HPDE6-E6E7 (cell line): ENCODE data around the gene LTB4R2.

Source experiments
- DNase-seq: peaks from one replicate; pipeline ENCODE4 v3.0.0; 2011; ENCODE audit warnings: missing footprints; ENCODE audit errors: extremely low spot score

LTB4R2 gene, protein sequence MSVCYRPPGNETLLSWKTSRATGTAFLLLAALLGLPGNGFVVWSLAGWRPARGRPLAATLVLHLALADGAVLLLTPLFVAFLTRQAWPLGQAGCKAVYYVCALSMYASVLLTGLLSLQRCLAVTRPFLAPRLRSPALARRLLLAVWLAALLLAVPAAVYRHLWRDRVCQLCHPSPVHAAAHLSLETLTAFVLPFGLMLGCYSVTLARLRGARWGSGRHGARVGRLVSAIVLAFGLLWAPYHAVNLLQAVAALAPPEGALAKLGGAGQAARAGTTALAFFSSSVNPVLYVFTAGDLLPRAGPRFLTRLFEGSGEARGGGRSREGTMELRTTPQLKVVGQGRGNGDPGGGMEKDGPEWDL

DNA sequence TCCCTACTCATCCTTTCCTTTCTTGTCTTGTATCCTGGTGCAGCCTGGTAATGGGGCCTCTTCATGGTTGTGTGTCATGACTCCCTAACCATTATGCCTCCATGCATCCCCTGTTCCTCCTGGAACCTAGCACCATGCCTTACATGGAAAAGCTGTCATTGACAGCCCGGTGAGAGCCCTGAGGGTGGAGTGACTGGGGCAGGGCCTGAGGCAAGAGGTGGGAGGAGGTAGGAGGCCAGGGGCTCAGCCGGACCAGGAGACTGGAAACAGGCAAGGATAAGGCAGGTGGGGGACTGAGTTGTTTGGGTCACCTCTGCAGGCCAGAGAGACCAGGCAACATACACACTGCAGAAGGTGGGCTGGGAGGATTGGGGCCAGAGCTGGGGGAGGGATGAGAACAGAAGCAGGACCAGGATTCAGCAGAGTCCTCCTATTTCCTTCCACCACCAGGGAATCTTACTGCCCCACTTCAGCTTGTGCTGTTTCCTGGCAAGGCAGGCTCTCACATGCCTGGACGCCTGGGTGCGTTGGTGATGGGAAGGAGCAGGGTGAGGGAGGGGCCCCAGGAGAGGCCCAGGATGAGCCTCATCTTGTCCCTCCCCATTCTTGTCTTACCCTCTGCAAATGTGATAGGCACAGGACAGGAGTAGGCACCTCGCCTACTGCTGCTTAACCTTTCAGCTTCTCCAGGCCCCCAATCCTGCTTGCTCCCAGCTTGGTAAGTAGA, at the start of gene LTB4R2:
Gene LTB4R2 (plus strand): TSS at position 603 of the 727 bp plus-strand sequence. CDS start 525 bp downstream, outside the sequence.
- peak; percentile 91 for DNase-seq

DNA sequence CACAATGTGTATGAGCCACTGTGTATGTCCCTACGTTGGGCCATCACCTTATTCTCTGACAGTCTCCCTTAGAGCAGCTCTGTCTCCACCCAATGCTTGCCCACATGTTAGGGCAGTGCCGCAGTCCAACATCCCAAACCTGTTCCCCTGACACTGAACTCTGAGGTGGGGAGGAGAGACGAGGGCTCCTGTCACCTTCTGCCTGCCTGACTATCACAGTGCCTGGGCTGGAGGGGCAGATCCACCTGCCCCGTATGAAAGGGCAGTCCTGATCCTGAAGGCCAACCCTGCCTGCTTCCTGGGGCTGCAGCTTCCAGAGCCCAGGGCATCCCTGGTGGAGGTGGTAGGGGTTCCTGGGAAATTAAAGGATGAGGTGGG, 49.2 kb upstream of the LTB4R2 start:
- no peak for DNase-seq

DNA sequence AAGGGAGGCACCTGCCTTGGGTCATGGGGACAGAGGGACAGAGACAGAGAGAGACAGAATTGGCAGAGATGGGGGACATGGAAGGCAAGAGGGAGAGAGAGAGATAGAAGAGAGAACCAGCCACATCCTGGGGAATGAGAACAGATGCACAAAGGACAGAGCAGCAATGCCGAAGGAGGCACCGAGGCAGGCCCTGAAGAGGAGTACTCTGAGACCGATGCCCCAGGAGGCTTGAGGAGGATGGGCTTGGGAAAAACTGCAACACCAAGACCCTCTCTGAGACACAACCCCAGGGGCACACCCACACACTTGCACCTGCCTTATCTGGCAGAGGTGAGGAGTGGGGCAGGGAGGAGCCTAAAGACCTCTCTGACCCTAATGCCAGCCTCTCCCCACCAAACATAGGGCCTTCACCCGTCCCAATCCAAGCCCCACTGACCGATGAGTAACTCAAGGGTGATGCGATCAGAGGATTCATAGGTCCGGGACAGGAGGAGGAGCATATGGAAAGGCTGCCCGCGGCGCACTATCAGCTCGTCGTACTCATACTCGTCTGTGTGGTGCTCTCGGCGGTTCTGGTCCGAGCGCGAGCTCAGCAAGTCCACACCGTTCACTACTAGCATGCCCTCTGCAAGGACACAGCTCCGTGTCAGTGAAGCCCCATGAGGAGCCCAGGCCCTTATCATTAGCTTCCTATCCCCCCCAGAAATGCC, 48.5 kb upstream of the LTB4R2 start:
- no peak for DNase-seq

DNA sequence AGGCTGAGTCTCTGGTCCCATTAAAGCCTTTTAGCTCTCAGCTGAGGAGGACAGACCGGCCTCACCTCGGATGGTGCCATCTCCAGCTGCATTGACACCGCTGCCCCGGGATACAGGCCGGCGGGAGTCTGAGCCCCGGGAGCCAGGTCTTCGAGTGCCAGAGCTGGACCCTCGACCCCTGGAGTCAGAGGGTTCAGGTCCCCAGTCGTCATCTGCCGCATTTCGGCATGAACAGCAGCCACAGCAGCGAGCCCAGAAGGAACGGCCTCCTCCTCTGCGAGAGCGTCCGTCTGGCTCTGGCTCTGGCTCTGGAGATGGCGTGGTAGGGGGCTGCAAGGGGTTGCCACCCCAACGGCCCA, 48.0 kb upstream of the LTB4R2 start:
- no peak for DNase-seq

DNA sequence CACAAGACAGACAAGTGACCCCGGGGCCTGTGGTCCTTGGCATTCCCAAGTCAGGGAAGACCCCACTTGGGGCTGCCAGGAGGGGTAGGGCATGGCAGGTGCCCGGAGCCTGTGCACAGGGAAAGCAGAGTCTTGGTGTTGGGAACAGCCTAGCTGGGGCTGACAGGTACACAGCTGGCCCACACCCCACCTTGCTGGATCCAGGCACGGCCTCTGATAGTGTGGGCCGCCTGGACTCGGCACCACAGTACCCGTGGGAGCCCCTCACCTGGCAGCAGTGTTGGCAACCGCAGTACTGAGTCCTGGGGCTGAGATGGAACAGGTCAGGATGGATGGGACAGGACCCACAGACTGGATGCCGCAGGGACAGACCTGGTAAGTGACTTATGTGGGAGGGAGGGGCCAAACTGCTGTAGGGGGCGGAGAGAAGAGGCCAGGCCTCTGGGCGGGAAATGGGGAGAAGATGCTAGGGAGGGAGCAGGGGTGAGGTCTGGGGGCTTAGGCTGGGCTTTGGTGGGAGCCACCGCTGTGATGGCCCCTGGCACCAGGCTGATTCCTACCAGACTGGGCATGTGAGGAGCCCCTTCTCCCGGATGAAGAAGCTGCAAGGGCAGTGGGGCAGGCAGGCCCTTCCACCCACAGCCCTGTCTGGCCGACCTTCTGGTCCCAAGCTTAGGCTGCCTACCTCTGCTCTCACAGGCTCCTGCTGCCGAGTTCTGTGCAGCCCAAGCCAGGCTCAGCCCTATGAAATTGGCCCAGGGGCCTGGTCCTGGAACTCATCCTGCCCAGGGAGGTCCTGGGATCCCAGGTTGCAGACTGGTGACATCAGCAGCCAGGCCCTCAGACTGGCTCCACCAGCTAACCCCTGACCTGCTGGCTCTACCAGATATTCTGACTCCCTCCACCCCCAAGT, 46.9 kb upstream of the LTB4R2 start, which contains the start of gene TGM1:
Gene TGM1 (minus strand): TSS at position 357 of the 913 bp plus-strand sequence. CDS start 825 bp downstream, outside the sequence.
- DNase-seq, result no peak

DNA sequence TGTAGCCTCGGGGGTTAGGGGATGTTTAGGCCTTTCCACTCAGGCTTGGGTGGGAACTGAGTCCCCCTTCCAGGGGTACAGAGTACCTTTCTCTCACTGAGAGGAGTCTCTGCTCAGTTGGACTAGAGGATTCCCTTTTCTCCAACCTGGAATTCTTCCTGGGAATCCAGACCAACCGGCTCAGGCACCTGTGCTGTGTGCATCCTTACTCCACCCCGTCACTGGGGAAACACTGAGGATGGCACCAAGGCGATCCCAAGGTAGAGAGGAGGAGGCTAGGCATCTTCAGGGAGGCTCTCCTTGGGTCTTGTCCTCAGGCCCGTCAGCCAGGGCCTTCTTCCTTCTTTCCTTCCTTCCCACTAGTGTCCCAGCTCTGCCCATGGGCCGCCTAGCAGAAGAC, 46.1 kb upstream of the LTB4R2 start:
- peak; percentile 41 for DNase-seq

DNA sequence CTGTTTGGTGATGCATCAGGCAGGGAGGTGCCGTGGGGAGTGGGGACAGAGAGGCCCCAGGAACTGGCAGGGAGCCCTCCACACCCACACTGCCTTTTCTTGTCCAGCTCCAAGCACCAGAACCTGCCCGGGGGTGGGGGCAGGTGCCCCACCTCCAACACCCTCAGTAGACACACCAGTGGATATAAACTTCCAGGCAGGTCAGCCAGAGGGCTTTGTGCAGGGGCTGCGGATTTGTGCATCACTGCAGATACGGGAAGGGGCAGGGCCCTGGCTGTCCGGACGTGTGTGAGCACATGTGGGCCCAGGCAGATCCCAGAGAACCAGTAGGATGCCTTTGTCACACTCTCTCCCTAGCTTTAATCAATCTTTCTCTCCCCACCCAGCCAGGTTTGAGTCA, 45.6 kb upstream of the LTB4R2 start:
- peak; percentile 56 for DNase-seq

DNA sequence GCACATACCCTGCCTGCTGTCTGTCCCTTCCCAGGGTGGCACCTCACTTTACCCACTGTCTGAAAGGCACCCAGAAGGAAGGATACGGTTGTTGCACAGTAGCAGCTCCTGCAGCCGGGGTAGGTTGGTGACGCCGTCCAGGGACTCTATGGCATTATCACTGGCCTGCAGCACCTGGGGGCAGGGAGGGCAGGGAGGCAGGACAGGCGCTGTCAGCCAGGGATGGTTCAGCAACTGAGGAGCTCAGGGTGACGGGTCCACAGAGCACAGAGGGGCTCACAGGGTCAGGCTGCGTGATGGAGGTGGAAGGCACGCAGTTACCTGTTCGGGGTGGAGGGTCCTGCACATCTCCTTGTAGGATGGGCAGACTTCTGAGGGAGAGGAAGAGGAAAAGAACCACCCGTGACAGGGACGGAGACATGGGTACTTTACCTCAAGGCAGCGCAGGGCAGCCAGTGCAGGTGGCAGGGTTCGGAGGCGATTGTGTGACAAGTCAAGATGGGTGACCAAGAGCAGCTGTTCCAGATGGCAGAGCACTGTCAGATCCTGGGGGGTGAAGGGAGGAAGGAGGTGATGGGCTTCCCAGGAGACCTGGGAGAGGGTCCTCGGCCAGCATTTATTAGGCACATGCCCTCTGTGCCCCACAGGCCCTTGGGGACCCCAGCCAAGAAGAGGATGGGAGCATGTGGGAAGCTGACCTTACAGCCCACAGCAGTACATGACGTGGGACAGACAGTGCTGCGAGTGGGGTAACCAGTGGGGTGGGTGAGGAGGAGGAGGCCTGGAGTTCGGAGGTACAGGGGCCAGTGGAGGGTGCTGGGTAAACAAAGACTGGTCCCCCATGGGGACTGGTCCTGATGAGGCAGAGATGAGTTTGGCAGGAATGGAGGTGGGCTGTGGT, 43.3 kb upstream of the LTB4R2 start:
- no peak for DNase-seq

DNA sequence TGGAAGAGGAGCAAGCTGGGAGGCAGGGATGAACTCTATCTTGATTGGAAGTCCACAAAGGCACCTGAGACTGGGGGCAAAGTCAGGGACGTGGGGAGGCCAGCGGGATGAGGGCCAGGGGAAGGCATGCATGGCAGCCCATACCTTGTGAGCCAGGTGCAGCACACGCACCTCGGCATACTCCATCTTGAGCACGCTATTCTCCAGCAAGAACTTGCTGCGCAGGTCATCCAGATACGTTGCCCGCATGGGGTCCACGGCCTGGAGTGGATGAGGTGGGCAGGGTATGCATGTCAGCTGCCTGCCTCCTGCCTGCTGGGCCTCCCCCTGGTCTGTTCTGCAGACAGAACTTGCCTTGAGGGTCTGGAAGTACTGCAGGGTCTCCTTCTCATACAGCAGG, 42.4 kb upstream of the LTB4R2 start:
- no peak for DNase-seq

DNA sequence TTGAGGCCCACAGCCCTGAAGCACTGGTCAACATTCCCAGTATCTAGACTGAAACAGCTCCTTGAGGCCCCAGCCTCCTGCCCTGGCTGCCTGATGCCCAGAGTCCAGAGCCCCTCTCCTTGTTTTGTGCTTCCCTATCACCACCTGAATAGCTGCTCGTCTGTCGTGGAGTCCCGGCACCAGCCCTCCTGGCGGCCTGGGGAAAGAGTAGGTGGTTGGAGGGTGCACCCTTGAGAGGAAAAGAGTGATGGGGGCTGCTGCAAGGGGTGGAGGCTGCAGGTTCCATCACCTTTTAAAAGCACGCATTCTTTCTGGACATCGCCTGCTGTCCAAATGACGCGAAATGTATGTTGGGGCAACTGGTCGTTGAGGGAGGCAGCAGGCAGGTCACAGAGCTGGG, 41.7 kb upstream of the LTB4R2 start:
- DNase-seq, result no peak

DNA sequence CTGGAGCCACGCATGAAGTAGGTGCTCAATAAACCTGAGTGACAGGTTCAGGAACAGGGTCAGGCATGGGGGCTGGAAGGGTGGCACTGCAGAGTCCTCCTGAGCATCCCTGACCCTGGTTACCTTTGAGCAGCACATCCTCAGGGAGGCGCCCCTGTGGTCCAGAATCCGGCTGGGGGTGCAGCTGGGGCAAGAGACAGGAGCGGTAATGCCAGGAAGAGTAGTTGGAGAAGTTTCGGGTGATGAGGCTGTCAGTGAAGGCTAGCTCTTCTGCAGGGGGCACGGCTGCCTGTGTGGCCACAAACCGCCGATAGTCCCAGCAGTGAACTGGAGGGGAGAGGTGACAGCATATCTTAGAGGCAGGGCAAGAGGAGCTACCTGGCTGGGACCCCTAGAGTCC, 40.6 kb upstream of the LTB4R2 start:
- DNase-seq, result no peak

DNA sequence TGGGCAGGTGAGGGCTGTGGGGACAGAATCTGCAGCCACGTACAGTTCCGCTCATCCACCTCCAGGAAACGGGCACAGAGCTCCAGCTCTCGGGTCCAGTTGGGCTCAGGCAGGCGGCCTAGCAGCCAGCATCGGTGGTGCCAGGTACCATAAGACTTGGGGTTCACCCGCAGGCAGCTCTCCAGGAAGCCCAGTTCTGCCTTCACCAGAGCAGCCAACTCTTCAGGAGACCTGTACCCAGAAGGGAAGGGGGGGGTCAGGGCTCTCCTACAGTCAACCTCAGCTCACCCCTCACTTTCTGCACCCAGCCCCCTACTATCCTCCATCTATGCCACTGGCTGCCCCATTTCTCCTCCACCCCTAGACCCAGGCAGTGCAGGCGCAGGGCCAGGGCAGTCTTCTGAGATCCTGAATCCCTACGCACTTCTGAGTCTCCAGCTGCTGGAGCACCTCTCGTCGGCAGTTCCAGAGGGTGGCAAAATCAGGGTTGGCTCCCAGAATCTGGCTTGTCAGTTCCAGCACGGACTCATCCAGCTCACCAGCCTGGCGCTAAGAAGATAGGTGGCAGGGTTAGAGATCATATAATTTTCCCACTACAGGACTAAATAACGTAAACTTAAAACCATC, 39.9 kb upstream of the LTB4R2 start:
- DNase-seq, result no peak

DNA sequence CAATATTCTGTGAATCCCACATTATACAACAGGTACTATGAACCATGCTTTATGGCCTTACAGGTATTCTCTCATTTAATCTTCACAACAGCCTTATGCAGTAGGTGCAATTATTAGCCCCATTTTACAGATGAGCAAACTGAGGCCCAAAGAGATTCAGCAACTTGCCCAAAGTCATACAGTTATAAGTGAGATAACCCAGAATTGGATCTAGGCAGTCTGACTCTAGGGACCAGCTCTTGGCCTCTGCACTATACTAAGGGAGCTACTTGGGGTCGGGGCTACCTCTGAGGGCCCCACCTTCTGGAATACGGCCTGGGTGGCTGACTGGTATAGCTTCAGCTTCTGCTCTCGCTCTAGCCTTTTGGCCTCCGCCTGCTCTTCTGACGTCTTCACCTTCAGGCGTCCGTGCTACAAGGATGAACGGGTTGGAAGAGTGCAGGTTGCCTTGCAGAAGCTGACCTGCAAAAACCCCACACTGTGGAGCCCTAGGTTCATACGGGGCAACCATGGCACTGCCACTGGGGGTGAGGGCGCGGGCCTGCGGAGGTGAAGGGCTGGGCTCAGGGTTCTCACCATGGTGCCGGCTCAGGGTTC, 39.3 kb upstream of the LTB4R2 start:
- no peak for DNase-seq

DNA sequence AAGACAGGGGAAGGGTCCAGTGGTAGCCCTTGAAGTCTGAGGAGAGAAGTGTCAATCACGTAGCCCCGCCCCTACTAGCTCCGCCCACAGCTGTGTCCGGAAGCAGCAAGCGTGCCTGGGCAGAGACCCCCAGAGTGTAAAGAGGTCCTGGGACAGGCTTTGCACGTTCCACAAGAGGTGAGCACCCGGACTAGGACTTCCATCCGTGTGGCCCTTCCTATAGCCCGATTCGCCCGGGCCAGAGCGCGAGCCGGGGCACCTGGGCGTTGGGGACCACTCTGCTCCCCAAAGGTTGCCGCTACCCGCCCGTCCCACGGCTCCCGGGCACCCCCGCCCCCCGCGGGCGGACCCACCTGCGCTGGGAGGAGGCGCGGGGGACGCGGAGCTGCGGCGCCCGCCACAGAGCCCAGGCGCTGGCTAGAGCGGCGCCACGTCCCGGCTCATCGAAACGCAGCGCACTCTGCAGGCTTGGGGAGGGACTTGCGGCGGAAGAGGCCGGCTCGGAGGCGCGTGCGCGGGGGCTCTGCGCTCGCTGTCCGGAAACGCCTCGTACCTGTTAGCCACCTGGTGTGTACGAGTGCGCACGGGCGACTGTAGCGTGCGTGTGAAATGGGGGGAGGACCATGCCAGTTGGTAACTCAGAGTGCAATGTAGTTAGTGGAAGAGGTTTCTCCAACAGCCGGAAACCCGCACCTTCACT, 38.7 kb upstream of the LTB4R2 start, which contains the start of gene RABGGTA:
Gene RABGGTA (minus strand): TSS at position 464 of the 700 bp plus-strand sequence. CDS start 482 bp downstream, outside the sequence.
- peak; percentile 93 for DNase-seq

DNA sequence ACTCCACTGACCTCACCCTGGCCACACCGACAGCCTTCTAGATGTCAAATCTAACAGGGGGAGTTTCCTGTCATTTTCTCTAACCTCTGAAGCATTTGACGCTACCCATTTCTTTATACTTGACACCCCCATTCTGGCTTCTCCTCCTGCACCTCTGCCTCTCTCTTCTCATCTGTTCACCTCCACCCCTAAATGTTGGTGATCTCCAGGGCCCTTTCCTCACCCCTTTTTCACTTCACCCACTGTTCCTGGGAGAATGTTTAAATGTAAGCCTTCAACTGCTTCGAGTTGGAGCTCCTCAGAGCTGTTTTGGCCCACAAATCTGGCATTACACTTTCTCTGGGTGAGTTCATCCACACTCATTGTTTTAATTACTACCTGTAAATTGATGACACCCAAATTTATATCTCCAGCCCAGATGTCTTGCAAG, 38.1 kb upstream of the LTB4R2 start:
- no peak for DNase-seq

DNA sequence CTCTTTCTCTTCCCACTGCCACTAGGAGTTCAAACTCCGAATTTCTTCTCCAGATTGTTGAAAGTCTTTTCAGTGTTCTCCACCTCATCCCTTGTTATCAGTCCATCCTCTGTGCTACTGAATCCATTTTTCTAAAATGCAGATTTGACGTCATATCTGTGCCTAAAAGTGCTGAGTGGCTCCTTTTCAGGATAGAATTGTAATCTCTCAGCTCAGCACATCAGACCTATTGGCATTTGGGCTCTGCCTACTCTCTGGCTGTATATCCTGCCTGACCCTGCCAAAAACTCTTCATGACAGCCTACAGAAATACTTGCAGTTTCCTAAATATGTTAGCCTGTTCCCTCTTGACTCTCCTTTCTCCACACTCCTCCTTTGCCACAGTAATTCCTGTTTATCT, 37.5 kb upstream of the LTB4R2 start:
- no peak for DNase-seq

DNA sequence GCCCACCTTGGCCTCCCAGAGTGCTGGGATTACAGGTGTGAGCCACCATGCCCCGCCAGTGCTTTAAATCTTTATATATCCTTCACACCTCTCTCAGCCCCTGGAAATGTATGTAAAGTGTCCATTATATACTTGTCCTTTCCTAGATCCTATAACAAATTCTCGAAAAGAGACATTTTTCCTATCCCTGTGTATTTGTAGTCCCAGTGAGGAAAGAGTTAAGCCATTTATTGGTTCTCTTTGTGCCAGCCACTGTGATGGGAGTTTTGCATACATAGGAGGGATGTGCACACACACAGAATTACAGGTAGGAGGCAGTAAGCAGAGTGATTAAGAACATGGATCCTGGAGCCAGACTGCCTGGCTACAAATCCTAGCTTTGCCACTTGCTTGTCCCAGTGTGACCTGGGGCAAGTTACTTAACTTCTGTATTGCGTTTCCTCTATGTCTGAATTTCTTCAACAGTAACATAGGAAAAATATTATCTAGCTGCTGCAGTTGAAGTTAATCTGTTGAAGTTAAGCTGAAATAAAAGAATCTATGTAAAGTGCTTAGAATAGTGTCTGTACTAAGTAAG, 36.4 kb upstream of the LTB4R2 start:
- no peak for DNase-seq

DNA sequence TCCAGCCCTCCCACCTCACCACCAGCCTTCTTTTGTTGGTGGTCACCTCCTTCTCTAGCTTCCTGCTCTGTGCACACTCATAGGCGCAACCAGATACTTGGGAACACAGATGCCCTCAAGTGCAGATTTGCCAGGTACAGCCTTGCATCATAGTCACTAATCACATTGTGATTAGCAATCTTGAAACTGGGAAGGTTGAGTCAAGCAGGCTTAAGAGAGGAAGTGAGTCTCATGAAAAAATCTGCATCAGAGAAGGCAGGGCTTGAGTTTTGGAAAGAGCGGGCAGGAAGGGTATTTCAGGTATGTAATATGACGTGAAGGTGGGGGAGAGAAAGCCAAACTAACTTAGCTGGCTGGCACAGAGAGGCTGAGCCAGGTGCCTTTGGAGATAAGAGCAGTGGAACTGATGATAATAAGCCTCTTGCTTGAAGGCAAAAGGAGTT, 35.8 kb upstream of the LTB4R2 start:
- DNase-seq, result peak; percentile 83
